HG03469 (cell line): ENCODE results near the gene KCNQ1OT1.

Source experiments
- ATAC-seq: cut with Tn5 transposase; IDR thresholded peaks from one replicate; pipeline ENCODE4 v1.9.1; 2021; ENCODE audit warnings: mild to moderate bottlenecking, moderate library complexity, moderate number of reproducible peaks; ENCODE audit not compliant: unreplicated experiment

KCNQ1OT1 gene

DNA sequence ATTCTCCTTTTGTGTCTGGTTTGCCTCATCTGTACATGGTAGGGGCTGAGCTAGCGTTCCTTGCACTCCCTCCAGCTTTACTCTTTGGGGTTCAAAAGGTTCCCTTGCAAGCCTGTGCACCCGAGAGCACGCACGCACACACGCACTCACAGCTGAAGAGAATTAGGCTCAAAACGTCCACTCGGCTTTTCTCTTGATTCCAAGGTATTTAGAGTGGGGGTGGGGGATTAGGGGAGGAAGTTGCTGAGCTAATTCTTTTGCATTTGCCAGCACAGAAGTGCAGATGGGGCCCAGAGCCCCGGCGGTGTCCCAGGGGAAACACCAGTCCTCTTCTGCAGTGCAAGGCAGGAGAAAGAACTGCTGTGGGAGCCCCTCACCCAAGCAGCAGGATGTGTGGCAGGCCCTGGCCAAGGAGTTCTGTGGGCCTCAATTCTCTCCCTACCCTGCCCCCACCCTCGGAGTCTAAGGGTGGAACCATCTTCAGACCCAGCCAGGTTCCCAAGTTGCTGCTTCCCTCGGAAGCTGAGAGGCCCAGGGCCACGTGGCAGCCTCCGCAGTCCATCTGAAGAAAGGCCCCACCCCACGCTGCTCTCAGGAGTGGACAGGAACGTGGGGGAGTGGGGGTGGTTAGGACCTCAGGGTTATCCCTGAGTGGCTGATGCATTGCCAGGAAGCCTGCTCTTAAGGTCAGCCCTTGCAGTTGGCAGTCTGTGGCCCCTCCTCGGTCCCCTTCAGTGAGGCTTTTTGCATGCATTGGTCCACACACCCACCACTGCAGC is 3.8 kb upstream of the KCNQ1OT1 start:
- no peak for ATAC-seq

DNA sequence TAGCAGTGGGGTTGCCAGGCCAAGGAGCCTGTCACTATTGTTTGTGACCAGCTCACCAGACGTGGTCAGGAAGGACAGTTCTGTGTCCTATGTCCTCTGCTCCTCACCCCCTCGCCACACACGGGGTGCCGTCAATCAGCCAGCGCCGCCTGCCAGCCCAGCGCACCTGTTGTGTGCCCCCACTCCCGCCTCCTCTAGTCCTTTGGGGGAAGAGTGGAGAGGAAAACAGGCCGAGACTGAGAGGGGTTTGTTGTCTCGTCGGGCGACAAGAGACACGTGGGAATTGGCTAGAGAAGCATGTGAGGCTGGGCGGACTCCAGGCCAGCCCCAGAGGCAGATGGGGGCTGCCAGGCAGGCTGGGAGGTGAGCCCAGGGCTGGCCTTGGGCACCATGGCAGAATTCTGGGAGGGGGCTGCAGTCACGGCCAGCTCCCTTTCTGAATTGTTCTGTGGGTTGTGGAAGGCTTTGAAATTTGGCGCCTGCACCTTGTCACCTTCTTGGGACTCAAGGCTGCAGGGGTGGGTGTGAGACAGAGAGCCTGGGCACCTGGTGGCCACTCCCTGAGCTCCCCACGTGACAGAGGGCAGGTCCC is 3.1 kb upstream of the KCNQ1OT1 start:
- ATAC-seq, result no peak

DNA sequence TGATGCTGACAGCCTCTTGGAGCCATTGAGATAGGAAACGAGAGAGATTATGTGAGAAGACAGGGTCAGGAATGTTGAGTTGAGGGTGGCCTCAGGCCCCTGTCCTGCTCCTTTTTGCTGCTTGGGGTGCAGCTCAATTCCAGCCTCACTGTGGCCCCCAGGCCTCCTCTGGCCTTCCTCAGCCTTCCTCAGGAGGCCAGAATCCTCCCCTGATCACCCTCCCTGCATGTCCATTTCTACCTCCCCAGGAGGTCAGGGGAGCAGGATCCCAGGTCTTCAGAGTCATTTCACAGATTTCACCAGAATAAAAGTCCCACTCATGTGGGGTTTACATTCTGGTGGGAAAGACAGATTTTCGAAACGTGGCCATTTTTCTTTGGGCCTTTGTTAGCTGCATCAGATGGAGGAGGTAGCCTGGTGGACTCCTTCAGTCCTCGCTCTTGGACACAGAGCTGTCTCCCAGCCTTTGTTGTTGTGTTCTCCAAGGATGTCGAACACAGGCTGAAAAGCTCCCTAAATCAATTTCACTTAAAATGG is 2.2 kb upstream of the KCNQ1OT1 start:
- ATAC-seq, result no peak

DNA sequence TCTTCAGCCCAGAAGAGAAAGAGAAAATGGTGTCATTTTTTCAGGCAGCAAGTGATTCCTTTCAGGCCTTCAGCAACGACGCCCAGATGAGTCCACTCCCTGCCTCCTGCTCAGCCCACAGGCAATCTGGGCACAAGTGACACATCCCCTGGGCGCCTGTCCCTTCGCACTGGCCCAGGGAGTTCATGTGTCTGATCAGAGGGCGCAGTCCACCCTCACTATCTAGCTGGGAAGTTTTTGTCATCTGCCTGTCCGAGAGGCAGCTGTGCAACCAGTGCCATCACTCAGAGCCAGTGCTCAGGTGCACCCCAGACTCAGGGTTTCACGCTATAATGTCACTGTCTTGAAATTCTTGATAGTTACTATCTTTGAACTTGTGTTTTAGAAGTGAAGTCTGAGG is 1.4 kb upstream of the KCNQ1OT1 start:
- ATAC-seq, result no peak

DNA sequence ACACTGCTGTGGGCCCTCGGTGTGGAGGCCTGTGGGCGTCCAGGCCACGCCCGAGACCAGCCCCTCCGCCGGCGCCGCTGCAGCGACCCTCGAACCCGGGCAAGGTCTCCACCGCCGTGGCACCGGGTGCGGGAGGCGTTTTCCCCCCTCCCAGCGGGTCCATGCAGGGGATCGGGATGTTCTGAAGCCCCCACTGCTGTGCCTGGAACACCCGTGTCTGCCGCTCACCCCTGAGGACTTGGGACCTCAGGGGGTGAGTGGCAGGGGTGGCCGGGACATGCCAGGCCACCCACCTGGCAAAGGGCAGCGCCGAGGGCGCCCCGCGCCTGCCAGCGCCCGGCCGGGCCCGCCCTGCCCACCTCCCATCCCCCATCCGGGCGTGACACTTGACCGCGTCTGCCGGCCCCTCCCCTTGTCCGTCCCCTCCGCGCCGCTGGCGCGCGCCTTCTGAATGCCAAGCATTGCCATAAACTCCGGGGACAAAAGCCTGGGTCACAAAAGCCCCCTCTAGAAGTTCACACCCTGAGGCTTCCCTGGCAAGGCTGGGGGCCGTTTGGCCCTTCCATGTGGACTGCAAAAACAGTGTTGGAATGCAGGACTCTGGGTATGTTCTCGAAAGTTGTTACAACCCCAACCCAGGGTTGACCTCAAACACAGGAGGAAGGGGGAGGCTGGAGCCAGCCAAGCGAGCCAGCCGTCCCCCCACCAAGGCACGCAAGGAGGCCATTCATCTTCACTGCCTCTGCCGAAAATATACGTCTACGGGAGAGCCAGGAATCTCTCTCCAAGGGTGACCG is 819 bp upstream of the KCNQ1OT1 start:
- ATAC-seq, result no peak

DNA sequence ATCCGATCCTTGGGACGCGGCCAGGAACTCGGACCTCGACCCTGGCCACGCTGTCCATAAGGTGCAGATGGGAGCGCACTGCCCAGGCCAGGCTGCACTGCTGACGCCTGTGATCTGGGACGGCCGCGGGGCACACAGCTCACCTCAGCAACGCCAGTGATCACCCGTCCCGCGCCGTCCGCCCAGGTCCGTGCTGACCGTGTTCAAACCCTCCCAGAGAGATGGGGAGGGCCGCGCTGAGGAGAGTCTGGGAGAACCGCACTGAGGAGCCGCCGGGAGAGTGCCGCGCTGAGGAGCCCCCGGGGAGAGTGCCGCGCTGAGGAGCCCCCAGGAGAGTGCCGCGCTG is 636 bp downstream of the KCNQ1OT1 start:
- ATAC-seq, result no peak

DNA sequence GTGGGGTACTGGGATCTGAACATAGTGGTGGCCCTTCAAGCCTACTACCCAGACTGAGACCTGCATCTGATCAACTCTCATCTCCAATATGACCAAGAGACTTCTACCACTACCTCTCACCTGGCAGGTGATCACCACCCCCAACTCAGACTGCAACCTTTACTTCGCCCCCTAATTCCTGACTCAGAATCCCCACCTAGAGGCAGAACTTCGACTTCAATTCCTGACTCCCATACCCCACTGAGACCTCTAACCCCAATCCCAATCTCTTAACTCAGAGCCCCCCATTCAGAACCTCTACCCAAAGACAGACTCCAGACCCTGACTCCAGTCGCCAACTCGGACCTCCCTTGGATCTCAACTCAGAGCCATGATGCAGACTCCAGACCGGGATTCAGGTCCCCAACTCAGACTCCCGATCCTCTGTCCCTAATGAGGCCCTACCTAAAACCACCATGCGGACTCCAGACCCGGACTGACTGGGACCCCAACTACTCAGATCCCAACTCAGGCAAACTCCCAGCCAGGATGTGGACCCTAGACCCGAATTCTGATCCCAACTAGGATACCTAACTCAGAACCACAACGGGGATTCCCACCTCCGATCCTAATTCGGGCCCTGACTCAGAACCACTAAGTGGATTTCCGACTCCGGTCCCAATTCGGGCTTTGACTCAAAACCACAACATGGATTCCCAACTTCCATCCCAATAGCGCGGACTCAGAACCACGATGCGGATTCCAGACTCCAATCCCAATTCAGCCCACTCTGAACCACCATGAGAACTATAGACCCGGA is 1.2 kb downstream of the KCNQ1OT1 start:
- no peak for ATAC-seq

DNA sequence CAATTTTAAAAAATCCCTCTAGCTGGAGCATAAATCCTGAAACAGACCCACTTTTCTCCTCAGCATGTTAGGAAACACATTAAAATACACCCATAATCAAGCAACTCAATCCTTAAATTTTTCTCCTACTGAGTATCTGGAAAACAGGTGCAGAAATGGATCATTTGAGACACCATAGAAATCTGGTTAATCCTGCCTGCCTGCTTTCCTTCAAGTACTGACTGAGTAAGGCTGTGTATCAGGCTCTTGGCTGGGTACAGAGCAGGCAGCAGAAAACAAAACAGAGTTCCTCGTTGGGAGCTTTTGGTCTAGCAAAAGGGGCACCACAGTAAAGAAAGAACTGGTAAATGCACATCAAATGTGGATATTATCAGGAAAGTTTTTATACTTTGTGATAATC is 1.9 kb downstream of the KCNQ1OT1 start:
- no peak for ATAC-seq

DNA sequence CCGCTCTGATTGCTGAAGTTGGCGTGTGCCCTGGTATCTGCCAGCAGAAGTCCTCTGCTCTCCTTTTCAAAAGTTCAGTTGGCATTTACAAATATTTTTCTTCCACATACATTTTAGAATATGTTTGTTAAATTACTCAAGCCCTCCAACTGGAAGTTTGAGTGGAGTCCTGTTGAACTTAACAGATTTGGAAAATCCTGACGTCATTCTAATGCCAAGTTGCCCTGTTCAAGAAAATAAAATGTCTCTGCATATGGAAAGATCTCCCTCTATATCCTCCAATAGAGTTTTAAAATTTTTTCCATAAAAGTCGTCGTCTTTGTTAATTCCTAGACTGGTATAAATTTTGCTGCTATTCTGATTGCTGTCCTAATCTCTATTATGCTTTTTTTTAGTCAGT is 3.3 kb downstream of the KCNQ1OT1 start:
- no peak for ATAC-seq

DNA sequence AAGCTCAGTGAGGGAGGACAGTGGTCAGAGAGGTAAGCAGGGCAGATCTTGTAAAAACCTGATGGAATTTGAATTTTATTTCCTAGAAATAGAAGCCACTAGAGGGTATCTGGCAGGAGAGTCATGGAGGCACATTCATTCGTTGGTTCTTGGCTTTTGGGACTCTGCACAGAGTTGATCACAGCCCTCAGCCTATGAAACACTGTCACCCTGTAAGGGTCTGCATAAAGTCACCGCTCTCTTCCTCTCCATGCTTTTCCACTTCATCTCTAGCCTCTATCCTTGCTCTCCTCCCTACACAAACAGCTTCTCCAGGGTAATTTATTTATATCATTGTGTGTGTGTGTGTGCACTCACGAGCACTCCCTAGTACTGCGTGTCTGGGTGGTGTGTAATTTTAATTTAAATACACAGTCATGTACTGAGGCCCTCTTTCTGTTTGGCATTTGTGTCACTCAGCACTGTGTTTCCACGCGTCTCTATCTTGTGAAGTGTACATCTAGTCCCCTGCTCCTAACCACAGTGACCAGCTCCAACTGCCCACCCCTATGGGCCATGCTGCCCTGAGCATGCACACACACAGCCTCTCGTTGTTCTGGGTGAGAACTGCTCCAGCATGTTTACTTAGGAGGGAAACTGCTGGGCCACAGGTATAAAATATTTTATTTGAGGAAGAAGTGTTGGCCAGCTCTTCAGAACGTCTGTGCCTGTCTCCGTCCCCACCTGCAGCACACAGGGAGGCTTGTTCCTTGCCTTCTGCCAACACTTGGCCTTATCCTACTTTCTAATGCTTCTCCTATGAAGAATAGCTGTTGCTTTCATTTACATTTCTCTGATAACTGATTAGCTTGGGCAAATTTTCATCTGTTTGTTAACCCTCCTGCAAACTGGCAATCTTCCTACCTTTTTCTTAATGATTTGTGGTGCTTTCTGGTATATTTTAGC is 4.5 kb downstream of the KCNQ1OT1 start:
- ATAC-seq, result no peak

DNA sequence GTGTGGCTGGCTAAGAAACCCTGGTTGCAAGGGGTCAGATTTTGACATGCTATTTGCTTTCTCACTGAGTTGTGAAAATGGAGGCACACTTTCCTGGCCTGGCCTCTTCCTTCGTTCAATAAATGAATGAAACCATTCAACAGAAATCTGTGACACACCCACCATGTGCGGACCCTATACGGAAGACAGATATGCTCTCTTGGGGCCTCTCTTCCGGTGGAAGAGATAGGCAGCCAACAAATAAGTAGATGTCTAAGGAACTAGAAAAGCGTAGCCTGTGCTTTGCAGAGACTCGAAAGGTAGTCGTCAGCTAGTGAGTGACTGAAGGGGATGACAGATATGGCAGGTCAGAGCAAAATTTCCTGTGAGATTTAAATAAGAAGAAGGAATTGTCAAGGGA is 5.3 kb downstream of the KCNQ1OT1 start:
- no peak for ATAC-seq

DNA sequence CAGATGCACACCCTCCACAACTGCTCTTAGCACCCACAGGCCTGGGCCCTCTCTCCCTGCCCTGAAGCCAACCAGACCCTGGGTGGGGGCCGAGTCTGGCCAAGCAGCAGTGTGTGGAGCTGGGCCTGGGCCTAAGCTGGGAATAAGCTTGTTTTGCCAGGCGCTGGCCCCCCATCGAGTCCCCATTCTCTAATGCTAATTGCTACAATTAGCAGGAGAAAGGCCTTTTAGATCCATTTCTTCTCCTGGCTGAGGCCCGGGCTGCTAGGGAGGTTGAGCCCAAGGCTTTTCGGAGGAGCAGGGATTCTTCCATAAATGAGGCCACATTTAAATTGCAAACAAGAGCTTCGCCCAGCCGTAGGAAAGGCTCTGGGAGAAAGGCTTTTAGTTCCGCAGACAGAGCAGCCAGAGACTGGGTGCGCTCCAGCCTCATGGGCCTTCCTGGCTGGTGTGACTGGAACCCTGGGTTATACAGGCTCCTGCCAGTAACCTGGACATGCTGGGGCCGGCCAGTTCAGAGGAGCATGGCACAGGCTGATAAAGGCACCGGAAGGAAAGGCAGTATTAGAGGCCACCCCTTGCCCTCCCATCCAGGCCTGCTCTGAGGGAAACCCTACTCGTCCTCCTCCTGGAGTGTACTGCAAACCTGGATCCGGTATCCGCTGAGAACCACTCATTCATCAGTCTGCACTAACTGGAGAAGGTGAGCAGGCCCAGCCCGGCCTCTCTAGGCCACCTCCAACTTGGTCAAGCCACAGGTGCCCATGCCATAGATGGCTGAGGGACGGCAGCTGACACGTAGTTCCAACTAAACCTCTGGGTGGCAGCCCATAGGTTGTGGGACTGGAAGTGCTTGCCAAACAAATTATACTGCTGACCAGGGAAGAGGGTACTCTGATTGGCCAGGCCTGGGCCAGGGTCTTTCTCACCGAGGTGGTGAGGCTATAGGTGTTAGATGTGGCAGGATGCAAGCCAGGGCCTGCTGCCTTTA is 6.2 kb downstream of the KCNQ1OT1 start:
- no peak for ATAC-seq

DNA sequence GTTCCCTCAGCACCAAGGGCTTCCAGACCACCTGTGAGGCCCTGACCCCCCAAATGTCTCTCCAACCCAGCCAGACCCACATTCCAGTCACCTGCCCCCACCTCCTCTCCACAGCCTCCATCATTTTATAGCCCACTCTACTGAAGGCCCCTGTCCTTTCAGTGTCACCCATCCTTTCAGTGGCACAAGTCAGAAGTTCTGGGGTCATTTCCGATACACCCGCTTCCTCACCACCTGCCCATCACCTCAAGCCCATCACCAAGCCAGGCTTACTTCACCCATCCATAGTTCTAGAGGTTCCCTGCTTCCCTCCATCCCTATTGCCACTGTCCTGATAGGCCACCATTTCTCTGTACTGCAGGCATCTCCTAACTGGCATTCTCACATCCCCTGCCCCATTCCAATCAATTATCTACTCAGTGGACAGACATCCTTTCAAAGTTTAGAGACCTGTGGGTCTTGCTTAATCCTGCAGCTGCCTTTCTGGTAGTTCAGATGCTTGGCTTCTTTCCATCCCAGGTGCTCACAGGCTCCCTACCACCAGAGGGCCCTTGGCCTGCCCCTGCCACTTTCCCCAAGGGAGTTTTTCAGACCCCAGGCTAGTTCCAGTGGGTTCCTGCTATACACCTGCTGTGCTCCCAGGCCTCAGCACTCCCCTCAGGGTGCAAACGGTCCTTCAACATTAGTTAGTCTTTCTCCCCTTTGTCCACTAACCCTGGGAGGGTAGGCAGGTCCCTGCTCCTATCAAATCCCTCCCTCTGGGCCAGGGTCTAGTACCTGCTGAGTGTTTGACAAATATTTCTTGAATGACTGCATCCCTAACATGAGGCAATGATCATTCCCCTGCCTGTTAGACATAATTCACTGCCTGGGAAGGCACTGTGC is 7.6 kb downstream of the KCNQ1OT1 start:
- ATAC-seq, result no peak

DNA sequence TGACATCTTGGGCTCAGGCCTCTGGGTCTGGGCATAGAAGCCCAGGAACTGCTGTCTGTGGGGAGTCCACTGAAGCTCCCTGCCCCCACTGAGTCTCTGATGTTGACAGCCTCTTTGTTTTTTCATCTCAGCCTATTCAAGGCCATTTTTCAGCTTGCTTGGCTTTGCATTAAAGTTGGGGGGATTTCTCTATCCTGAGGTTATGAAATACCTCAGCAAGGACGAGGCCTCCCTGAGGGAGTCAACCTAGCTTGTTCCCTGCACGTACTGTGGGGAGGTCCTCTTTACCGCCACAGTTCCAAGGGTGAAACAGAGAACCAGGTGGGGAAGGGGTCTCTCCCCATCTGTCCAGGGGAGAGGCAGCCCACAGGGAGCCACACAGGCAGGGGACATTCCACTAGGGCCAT is 8.4 kb downstream of the KCNQ1OT1 start:
- ATAC-seq, result no peak

DNA sequence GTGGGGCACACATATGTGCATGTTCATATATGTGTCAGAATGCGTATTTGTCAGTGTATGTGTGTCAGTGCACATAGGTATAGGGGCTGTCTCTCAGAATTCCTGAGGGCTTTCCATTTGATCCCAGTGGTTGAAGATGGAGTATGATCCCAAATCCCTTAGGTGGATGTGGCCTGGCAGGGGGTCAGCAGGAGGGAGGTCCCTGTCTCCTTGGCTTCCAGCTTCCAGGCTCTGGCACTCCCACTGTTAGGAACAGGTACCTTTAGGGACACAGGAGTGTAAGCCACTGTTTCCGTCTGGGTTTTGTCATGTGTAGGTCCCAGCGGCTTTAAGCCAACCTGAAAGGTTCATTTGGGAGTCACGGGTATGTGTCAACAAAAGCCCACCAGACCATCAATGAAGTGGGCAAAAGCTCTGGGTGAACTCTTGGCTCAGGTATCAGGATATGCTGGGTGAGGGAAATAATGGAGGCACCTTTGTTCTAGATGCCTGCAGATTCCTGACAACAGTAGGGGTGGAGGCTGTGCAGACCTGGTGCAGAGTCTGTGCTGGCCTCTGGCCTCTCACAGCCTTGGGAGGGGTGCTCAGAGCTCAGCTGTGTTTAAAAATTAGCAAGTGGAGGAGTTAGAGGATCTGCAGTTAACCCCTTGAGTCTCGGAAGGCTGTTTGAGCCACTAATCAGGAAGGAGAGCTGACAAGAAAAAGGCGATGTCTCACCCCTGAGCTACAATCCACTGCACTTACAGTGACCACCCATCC is 9.0 kb downstream of the KCNQ1OT1 start:
- no peak for ATAC-seq

DNA sequence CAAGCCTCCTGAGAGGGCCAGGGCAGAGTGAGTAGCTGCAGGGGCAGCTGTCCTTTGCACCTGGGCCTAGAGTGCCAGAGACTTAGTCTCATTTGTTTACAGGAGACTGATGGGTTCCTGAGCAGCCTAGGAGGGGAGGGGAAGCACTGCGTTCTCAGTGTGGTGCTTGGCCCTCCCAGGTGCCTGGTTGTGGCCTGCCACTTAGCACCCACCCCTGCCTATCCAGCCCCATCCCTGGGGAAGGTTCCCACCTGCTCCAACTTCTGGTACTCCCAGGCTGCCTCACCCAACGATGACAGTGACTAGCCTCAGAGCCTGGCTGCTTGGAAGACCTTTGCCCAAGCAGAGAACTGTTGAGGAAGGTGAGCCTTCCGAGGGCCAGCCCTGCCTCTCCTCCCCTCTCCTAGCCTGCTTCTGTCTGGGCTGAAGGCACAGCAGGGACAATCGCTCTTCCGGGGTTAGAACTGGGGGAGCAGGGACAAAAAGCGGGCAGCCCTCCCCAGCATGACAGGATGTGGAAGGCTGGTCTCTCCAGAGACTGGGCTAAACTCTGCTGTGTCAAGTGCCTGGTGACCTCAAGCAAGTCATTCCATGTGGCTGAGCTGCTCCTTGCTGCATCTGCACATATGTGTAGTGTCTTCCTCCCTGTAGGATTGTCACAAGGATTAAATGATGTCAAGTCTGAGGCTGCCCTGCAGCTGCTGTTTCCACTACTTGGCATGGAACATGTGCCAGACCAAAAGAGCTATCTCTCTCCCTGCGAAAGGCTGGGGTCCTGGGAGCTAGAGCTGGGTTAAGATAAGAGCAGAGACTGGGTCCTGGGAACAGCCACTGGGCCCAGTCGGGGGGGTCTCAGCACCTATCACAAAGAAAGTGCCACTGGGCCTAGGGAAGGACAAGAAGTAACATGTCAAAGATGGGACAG is 9.9 kb downstream of the KCNQ1OT1 start:
- no peak for ATAC-seq
